Stimulated activated effector memory CD8-positive, alpha-beta T cell treated with anti-CD3 and anti-CD28 coated beads, Interleukin-12 subunit alpha, Interleukin-12 subunit beta, amount 100 ng/mL, for 72 hours (primary cell): ENCODE measurements around the gene ZCCHC14.
"Not testable (repeated sequence)": the region's sequence is repeated elsewhere in the genome, so short reads cannot be mapped to it uniquely, and the experiment has no call there.

ENCODE experiments used
- ATAC-seq: fragments of 150-1000 bp; cut with Tn5 transposase; 2 replicates; pipeline ENCODE4 v1.10.0; 2021
- DNase-seq, 2 donors: peaks; one replicate each; pipeline ENCODE4 v3.0.0; 2021 to 2022; ENCODE audit warnings: low spot score in 2 of 2
- H3K27ac Mint-ChIP-seq: one replicate; pipeline ENCODE4 v1.8.0; 2022; ENCODE audit warnings: mild to moderate bottlenecking, mixed read lengths
- H3K36me3 Mint-ChIP-seq: one replicate; pipeline ENCODE4 v1.8.0; 2022; ENCODE audit warnings: mild to moderate bottlenecking, mixed read lengths
- H3K4me1 Mint-ChIP-seq: one replicate; pipeline ENCODE4 v1.8.0; 2022; ENCODE audit warnings: mixed read lengths
- H3K4me3 Mint-ChIP-seq: one replicate; pipeline ENCODE4 v1.8.0; 2022; ENCODE audit warnings: mild to moderate bottlenecking, mixed read lengths
- H3K9me3 Mint-ChIP-seq: one replicate; pipeline ENCODE4 v1.8.0; 2022; ENCODE audit warnings: mixed read lengths

ZCCHC14 gene

DNA sequence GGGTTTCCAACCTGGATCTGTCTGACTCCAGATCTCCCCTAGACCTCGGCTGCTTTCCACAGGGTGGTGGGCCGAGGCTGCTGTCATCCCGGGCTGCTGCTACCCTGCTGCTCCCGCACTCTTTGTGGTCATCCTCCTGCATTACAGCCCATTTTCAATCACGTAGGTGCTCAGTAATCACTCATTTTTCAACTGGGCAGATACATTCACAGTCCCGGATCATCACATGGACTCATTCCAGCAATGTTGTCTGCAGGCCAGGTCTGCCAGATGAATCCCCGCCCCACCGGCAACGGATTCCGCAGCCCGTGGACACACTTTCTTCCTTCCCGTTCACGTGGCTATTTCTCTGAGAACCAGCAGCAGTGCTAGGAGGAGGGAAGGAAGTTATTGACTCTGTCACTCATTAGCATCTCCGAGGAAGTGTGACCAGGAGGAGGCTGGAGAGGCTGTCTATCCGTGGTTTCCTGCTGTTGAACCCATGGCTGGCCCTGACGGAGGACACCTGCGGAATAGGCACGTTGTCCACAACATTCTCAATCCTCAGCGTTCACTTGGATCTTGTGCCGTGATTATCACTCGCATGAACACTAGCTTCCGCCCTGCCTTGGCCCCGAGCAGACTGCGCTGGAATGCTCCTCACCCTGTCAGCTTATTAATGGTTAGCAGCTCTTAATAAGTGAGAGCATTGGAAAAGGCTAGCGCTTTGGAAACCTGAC, 14.7 kb upstream of the ZCCHC14 start:
- no peak overlapping the region for H3K27ac Mint-ChIP-seq
- H3K4me3 Mint-ChIP-seq, result no peak overlapping the region
- no peaks in the 10 kb centered on the region for H3K9me3 Mint-ChIP-seq
- H3K36me3 Mint-ChIP-seq, result no peaks in the 10 kb centered on the region
- H3K4me1 Mint-ChIP-seq, result peaks cover 8% of the 10 kb centered on the region
- ATAC-seq (no peak), DNase-seq (no peak)

DNA sequence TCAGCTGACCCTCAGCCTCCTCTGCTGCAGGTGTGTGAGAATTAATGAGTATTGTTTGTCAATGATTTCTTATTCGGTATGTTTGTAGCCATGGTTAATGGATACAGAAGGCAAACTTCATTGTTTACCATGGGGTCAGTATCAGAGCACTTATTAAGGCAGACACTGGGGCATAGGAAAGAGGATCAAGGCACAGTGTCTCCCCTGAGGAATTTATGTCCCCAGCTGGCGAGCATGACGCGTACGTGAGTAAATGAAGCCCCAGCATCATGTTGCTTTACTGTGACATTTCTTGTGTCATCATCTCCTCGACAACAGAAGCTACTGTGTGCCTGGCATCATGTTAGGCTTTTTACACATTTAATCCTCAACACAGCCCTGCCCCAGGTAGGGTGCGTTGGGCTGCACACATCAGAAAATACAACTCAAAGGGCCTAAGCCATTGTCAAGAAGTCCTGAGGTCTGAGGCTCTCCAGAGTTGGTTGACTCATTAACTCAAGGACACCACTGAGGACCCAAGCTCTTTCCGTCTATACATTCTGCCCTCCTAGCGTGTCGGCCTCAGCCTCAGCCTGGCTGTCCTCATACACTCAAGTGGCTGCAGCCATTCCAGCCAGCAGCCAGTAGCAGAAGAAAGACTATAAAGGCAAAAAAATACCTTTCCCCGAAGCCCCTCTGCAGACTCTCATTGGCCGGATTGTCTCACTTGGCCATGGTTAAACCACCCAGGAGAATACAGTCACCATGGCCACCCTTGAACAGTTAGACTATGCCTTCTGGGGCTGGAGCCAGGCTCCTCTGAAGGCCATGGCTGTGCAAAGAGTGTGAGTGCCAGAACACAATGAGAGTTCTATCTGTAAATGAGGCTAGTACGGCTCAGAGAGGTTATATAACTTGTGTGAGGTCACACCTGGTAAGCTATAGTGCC, 13.9 kb upstream of the ZCCHC14 start:
- ATAC-seq (no peak), DNase-seq (no peak)
- no peaks in the 10 kb centered on the region for H3K36me3 Mint-ChIP-seq
- H3K4me1 Mint-ChIP-seq, result peaks cover 8% of the 10 kb centered on the region
- no peak overlapping the region for H3K27ac Mint-ChIP-seq
- no peaks in the 10 kb centered on the region for H3K9me3 Mint-ChIP-seq
- no peak overlapping the region for H3K4me3 Mint-ChIP-seq

DNA sequence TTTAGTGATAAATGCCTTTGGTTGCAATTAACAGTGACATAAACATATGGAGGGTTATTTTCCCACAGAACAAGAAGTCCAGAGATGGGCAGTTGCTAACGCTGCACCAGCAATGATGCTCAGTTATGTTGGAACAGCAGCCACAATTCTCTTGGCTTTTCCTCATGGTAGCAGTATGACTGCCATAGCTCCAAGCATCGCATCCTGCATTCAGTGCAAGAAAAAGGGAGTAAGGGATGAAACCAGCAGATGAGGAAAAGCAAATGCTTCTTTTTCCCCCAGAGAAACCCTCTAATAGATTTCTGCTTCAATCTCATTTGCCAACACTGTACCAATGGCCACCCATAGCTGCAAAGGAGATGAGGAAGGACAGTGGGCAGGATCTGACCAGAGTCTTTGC, 13.0 kb upstream of the ZCCHC14 start:
- Mint-ChIP-seq H3K9me3 (no peaks in the 10 kb centered on the region), H3K4me3 (no peak overlapping the region), H3K36me3 (no peaks in the 10 kb centered on the region), H3K4me1 (peaks cover 8% of the 10 kb centered on the region), H3K27ac (no peak overlapping the region)
- DNase-seq (no peak), ATAC-seq (no peak)

DNA sequence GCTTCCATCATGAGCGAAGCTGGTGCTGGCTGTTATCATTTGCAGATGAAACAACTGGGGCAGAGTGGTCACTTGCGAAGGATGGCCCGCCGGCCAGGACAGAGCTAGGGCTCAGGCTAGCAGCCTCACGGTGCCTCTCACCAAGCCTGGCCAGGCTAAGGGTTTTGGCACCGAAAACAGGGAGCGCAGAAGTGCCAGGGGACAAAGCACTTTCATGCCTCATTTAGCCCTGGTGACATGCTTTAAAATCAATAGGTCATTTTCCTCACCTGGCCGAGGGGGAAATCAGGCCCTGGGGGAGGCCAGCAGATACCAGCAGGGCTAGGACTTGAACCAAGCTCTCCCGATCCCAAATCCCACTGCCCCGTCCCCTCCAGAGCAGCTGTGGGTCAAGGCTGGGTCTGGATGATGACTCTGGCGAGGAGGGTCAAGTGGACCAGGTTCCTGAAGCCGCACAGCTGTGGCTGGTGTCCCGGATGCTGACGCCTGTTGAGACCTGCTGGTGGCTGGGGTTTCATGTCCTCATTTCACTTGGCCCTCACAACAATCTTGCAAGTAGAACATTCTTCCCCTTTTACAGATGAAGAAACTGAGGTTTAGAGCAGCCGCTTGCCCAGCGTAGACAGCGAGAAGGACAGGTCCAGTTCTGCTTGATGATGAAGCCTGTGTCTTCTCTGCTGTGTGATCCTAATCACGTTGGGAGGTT, 10.6 kb upstream of the ZCCHC14 start:
- not testable (repeated sequence) for H3K4me1 Mint-ChIP-seq, ATAC-seq, H3K27ac Mint-ChIP-seq, H3K9me3 Mint-ChIP-seq, DNase-seq, H3K36me3 Mint-ChIP-seq, H3K4me3 Mint-ChIP-seq

DNA sequence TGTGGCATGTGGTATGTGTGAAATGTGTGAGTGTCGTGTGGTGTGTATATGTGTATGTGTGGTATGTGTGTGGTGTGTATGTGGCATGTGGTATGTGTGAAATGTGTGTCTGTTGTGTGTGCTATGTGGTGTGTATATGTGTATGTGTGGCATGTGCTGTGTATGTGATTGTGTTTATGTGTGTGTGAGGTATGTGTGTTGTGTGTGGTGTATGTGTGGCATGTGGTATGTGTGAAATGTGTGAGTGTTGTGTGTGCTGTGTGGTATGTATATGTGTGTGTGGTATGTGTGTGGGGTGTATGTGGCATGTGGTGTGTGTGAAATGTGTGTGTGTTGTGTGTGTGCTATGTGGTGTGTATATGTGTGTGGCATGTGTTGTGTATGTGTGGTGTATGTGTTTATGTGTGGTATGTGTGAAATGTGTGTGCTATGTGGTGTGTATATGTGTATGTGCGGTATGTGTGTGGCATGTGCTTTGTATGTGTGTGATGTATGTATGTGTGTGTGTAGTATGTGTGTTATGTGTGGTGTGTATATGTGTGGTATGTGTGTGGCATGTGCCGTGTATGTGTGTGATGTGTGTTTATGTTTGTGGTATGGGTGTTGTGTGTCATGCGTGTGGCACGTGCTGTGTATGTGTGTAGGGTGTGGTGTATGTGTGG, 9.6 kb upstream of the ZCCHC14 start:
- no peak overlapping the region for H3K4me3 Mint-ChIP-seq
- H3K4me1 Mint-ChIP-seq, result no peaks in the 10 kb centered on the region
- ATAC-seq (no peak), DNase-seq (no peak)
- no peak overlapping the region for H3K27ac Mint-ChIP-seq
- H3K36me3 Mint-ChIP-seq, result no peaks in the 10 kb centered on the region
- H3K9me3 Mint-ChIP-seq, result no peaks in the 10 kb centered on the region

DNA sequence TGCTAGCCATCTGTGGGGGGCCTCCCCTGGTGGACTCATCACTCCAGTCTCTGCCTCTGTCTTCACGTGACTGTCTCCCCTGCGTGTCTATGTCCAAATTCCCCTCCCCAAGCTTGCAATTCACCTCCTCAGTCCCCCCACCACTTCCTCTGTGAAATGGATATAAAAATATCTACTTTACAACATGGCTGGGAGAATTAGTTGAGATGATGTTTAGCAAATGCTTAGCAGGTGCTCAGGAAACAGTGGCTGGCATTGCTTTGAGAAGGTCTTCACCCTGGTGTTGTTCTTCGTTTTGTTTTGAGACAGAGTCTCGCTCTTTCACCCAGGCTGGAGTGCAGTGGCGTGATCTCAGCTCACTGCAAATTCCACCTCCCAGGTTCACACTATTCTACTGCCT, 8.3 kb upstream of the ZCCHC14 start:
- Mint-ChIP-seq H3K27ac (no peak overlapping the region), H3K9me3 (no peaks in the 10 kb centered on the region), H3K4me1 (peaks cover 13% of the 10 kb centered on the region), H3K4me3 (no peak overlapping the region), H3K36me3 (no peaks in the 10 kb centered on the region)
- ATAC-seq, result no peak
- DNase-seq, result no peak

DNA sequence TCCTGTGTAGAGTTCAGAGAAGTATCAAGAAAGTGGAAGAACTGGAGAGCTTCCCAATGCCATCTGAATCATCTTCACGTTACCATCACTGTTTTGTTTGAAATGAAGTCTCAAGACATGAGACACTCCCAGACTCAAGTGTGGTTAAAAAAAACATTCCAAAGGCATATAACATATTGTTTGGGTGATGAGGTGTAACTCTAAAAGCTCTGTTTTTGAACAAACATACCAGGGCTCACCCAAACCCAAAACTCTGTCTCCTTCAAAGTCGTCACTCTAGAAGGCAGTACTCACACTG, 6.3 kb upstream of the ZCCHC14 start:
- ATAC-seq (no peak), DNase-seq (no peak)
- no peaks in the 10 kb centered on the region for H3K36me3 Mint-ChIP-seq
- H3K4me3 Mint-ChIP-seq, result no peak overlapping the region
- no peak overlapping the region for H3K27ac Mint-ChIP-seq
- no peaks in the 10 kb centered on the region for H3K9me3 Mint-ChIP-seq
- peaks cover 32% of the 10 kb centered on the region for H3K4me1 Mint-ChIP-seq

DNA sequence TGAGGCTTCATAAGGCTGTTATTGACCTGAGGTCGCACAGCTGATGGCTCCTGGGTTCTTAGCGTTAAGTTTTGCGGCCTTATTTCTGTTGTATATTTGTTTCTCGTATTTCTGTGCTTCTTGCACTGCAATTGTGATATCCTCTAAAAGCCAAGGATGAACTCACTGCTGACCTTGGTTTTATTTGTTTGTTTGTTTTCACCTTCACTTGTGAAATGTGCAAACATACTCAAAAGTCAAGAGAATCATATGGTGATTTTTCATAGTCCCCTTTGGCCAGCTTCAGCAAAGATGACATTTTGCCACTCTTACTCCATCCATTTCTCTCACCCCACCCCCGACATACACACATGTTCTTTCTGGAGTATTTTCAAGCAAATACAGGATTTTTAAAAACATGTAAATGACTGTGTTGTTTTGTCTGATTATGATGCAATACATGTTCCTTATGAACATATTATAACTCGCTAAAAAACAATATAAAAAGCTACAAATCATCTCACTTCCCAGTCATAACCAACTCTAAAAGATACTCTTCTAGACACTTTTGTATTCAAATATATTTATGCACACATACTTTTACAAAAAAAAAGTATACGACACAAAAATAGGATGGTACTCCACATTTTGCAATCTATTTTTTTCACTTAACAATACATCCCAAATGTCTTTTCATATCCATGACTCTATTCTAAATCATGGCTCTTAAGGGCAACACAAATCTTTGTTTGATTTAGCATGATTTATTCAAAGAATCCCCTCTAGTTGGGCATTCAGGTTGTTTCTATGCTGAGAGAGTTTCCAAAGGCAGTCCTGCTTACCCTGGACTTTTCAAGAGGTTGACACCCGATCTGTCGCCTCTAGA, 5.7 kb upstream of the ZCCHC14 start:
- H3K4me3 Mint-ChIP-seq, result no peak overlapping the region
- no peak overlapping the region for H3K27ac Mint-ChIP-seq
- ATAC-seq (no peak), DNase-seq (no peak)
- H3K4me1 Mint-ChIP-seq, result peaks cover 38% of the 10 kb centered on the region
- no peaks in the 10 kb centered on the region for H3K36me3 Mint-ChIP-seq
- H3K9me3 Mint-ChIP-seq, result no peaks in the 10 kb centered on the region

DNA sequence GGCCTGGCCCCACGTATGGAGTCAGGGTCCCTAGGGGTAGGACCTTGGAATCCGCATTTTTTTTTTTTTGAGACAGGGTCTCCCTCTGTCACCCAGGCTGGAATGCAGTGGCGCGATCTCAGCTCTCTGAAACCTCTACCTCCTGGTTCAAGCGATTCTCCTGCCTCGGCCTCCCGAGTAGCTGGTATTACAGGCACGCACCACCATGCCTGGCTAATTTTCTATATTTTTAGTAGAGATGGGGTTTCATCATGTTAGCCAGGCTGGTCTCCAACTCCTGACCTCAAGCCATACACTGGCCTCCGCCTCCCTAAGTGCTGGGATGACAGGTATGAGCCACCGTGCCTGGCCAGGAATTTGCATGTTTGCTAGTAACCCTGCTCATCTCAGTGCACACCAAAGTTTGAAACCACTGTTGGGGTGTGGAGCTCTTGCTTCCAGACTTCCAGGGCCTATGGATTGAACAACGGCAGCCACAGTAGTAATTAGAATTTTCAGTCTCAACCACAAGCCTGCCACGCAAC, 5.0 kb upstream of the ZCCHC14 start:
- H3K36me3 Mint-ChIP-seq, ATAC-seq, H3K27ac Mint-ChIP-seq, DNase-seq, H3K9me3 Mint-ChIP-seq, H3K4me3 Mint-ChIP-seq: not testable (repeated sequence)
- peaks cover 45% of the 10 kb centered on the region for H3K4me1 Mint-ChIP-seq

DNA sequence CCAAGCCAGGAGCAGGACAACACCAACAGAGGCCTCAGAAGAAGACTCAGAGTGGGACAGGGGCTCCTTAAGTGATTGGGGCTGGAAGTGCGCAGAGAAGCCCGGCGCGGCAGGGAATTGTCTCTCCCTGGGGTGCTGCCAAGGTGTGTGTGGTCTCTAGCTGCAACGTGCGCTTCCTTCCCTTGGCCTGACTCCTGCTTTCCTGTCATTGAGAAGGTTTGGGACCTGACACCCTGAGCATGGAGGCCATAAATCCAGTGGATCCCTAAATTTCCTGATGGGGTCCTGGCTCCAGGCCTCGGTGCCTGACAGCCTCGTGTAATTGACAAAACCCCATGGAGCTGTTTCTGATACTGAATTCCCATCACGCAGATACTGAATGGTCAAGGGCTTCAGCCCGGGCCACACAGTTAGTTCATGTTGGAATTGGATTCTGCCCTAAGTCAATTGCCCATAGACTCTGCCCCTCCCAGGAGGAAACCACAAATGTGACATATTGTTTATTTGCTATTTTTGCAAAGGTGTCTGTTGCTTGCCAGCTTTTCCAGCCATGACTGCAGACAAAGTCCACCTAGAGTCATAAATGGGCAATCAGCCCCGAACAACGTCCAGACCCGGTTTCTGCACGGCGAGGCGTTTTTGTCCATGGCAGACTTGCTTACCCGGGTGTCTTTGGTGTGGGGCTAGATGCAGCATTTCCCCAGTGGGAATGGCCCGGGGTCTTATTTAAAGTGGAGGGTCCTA, 4.4 kb upstream of the ZCCHC14 start:
- H3K4me3 Mint-ChIP-seq, result peak overlapping the region; percentile 40
- not testable (repeated sequence) for DNase-seq, H3K9me3 Mint-ChIP-seq, H3K36me3 Mint-ChIP-seq, H3K27ac Mint-ChIP-seq, ATAC-seq
- H3K4me1 Mint-ChIP-seq, result peaks cover 46% of the 10 kb centered on the region

DNA sequence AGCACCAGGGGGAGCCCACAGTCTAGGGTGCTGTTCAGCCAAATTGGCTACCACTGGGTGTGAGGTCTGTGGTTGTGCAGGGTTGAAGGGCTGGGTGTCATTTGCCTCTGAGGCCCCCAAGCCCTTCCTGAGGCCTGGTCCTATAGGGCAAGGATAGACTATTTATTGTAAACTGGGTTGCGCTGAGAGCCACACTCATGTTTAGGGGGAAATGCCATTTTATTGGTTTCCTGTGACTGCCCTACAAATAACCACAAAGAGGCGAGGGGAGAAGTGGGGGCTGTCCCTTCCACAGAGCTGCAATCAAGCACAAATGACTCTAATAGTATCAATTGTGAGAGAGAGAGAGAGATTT, 3.6 kb upstream of the ZCCHC14 start:
- Mint-ChIP-seq H3K36me3 (peaks cover under 1% of the 10 kb centered on the region), H3K27ac (peak overlapping the region; percentile 10), H3K4me1 (peaks cover 46% of the 10 kb centered on the region), H3K4me3 (peak overlapping the region; percentile 40), H3K9me3 (no peaks in the 10 kb centered on the region)
- ATAC-seq (peak; percentile 67), DNase-seq (peak in 1 of 2 donors; percentile 65)

DNA sequence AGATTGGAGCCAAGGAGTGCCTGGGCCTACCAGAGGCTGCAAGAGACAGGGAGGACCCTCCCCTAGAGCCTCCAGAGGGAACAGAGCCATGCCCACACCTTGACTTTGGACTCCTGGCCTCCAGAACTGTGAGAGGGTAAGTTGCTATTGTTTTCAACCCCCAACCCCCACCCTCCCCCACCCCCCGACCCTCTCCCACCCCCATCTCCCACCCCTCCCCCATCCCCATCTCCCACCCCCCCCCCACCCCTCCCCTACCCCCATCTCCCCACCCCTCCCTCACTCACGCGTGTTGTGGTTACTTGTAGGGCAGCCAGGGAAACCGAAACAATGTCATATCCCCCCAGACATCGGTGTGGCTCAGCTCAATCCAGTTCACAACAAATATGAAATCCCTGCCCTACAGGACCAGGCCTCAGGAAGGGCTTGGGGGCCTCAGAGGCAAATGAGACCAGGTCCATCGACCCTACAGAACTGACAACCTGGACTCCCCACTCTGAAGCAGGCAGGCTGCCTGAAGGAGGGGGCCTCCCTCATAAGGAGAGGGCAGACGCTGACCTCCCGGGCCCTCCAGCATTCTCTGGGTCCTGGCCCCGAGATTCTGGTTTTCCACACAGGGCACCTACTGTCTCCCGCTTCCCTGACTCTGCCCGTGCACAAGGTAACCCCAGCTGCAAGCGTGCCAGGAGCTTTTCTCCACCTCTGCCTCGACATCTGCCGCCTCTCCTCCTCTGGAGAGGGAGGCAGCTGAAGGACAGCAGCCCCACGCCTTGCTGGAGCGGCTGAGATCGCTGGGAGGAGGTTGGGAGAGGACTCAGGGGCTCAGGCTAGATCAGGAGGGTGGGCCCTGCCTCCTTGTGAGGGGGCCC, 3.0 kb upstream of the ZCCHC14 start:
- peak overlapping the region; percentile 40 for H3K4me3 Mint-ChIP-seq
- H3K27ac Mint-ChIP-seq, result peak overlapping the region; percentile 54
- H3K4me1 Mint-ChIP-seq, result peaks cover 53% of the 10 kb centered on the region
- peaks cover 6% of the 10 kb centered on the region for H3K36me3 Mint-ChIP-seq
- DNase-seq (no peak), ATAC-seq (no peak)
- H3K9me3 Mint-ChIP-seq, result no peaks in the 10 kb centered on the region

DNA sequence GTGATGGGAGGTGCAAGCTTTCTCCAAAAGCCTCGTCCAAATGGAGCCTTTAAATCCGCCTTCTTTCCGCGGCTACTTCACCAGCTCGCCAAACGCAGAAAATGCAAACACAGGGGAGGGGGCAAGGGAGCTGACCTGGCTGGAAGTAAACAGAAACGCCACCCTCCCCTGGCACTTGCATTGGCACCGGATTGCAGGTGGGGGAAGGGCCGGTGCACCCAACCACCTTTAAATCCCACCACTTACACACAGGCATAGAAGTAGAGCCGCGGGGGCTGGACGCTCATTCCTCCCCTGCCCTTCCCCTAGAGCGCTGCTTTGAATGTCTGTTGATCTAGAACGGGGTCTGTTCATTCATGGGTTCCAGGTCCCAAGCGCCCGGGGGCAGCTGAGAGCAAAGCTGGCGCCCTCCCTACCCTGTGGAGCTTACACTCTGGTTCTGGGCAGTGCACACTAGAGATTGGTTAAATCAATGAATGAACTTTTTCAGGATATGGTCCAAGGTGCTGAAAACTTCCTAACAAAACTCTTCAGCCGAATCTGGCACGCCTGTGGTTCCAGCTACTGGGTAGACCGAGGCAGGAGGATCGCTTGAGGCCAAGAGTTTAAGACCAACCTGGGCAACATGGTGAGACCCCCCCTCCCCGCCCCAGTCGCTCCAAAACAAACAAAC, 920 bp upstream of the ZCCHC14 start:
- no peak for DNase-seq
- H3K4me1 Mint-ChIP-seq, result peaks cover 70% of the 10 kb centered on the region
- no peaks in the 10 kb centered on the region for H3K9me3 Mint-ChIP-seq
- H3K4me3 Mint-ChIP-seq, result peak overlapping the region; percentile 81
- H3K36me3 Mint-ChIP-seq, result peaks cover 7% of the 10 kb centered on the region
- no peak for ATAC-seq
- H3K27ac Mint-ChIP-seq, result no peak overlapping the region
